CMK (cell line): Measurements from ENCODE around the gene ZNF683.
"Not testable (repeated sequence)": the region's sequence is repeated elsewhere in the genome, so short reads cannot be mapped to it uniquely, and the experiment has no call there.

Experiments used
- DNase-seq: peaks from one replicate; pipeline ENCODE4 v3.0.0-alpha.2; 2010; ENCODE audit warnings: low read depth

ZNF683 gene

GRCh38 chr1:26336477-26337205 lies 35.9 kb downstream of the ZNF683 start:
- no peak for DNase-seq

DNA sequence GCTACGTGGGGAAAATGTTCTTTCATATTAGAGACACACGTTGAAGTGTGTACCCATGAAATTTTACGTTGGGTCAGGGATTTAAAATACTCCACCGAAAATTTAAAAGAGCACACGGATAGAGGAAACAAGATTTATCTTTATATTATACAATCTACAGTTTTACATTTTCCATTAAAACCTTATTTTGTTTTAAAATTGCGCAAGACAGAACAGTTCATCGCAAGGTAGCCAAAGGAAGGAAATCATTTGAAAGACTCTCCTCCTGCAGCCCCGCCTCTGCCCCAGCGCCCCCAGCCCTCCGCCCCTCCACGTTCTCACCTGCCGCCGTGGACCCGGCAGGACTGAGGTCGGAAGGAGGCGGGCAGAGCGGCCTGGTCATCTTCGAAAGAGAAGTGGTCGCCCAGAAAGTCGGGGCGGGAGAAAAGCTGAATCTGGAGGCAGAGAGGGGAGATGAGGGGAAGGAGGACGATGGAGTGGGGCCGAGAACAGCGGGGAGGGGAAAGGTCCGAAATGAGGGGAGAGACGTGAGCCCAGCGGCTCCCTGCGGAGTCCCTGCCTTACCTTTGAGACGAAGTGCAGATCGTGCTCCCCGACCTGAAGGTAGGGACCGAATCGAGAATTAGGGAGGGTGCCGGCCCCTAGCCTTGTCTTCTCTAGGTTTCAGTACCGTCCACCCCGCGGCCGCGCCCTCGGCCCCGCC lies 36.6 kb downstream of the ZNF683 start:
- DNase-seq: no peak

- not testable (repeated sequence) for DNase-seq
Measured at GRCh38 chr1:26333312-26333711, 39.2 kb downstream of the ZNF683 start.

GRCh38 chr1:26330276-26330675 lies 42.3 kb downstream of the ZNF683 start:
- no peak for DNase-seq

DNA sequence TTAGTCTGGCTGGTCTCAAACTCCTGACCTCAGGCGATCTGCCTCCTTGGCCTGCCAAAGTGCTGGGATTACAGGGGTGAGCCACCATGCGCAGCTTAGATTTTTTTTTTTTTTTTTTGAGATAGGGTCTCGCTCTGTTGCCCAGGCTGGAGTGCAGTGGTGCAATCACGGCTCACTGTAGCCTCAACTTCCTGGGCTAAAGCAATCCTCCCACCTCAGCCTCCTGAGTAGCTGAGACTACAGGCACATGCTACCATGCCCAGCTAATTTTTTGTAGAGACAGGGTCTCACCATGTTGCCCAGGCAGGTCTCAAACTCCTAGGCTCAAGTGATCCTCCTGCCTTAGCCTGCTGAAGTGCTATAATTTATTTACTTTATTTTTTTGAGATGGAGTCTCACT lies 43.2 kb downstream of the ZNF683 start:
- DNase-seq: not testable (repeated sequence)

- DNase-seq: no peak
Measured at GRCh38 chr1:26328597-26328996, 44.0 kb downstream of the ZNF683 start.

DNA sequence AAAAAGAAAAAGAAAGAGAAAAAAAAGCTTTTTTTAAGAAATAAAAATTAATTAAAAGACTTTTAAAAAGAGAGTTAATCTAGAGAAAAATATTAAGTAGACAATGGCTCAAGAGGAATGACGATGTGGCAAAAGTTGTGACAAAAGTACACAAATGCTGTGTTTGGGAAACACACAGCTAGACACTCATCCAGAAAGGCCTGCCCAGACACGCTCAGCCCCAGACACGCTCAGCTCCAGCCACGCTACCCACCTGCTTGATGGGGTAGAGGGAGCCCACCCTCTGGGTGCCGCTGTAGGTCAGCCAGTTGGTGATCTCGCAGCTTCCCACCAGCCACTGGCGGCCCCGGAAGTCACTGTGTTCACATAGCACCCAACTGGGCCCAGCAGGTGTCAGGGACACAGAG lies 44.6 kb downstream of the ZNF683 start:
- DNase-seq: no peak

GRCh38 chr1:26324550-26324949 lies 48.0 kb downstream of the ZNF683 start:
- no peak for DNase-seq

DNA sequence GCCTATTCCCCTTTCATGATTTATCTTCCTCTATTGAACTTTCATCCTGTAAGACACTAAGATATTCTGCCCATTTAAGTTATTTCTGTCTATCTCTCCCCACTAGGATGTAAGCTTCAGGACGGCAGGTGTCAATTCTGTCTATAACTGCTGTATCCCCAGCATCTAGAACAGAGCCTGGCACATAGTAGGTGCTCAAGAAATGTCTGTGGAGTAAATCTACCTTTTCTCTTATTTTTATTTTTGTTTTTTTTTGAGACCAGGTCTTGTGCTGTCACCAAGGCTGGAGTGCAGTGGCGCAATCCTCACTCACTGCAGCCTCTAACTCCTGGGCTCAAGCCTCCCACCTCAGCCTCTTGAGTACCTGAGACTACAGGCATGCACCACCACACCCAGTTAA lies 49.2 kb downstream of the ZNF683 start:
- no peak for DNase-seq

DNA sequence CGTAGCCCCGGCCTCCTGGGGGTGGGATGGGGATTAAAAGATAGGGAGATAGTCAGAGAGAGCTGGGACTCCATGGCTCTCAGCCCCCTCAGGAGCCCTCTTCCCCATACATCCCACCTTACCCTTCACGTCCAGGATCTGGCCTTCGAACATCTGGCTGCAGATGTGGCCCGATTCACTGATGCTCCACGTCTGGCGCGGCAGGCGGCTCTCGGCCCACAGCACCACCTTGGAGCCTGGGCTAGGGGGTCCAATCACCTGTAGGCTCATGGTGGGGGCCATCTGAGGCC lies 50.6 kb downstream of the ZNF683 start:
- no peak for DNase-seq

DNA sequence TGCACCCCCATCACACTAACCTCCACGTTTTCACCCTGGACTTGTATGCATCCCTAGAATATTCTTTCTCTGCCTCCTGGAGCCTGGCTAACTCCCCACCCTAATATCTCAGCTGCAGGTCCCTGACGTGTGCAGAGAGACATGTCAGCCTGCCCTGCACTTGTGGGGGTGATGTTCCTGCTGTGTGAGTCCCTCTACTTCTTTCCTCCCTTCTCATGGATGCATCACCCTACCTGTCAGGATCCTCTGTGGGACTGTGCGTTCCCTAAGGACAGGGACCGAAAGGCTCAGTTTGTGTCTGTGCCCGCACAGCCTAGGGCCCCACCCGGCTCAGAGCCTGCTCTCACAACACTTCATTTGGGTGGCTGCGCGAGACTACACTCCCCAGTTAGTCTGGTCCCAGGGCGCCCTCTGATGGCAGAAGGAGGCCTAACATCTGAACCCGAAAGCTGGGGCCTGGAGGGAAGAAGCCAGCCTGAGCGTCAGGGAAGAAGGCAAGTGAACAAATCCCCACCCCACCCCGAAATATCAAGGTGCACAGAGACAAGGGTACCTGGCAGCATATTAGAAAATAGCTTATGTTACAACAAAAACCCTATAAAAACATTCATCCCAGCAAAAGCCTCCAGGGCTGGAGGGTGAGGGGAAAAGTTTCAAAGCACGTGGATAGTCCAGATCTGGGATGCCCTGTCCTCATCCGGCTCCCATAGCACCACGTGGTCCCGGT lies 51.1 kb downstream of the ZNF683 start:
- DNase-seq: peak; percentile 85

- DNase-seq: no peak
Measured at GRCh38 chr1:26320896-26321295, 51.7 kb downstream of the ZNF683 start.

DNA sequence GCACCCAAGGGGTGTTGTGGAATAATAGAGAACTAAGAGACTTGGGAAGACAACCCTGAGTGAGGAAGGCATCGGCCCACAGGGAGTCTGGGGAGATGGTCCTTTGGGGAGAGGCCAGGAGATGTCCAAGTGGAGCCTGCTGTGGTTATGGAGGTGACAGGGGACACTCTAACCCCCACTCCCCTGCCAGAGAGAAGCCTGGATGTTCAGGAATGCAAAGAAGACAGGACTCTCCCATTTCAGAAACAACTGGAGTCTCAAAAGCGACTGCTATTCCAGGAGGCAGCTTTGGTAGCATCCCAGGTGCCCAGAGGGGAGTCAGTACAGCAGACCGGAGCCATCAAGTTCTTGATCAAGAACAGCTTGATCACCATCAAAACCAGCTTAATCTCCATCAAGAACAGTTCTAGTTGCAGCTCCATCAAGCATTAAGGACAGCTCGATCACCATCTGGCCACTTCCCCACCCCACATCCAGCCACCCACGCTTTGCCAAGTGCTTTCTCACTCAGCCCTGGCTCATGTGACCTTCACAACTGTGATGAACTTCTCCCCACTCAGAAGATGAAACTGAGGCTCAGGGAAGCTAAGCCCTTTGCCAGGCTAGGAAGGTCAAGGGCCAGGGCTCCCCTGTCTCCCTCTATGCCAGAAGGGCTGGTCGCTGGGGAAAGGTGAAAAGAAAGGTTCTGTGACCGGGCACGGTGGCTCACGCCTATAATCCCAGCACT lies 54.0 kb downstream of the ZNF683 start:
- no peak for DNase-seq

DNA sequence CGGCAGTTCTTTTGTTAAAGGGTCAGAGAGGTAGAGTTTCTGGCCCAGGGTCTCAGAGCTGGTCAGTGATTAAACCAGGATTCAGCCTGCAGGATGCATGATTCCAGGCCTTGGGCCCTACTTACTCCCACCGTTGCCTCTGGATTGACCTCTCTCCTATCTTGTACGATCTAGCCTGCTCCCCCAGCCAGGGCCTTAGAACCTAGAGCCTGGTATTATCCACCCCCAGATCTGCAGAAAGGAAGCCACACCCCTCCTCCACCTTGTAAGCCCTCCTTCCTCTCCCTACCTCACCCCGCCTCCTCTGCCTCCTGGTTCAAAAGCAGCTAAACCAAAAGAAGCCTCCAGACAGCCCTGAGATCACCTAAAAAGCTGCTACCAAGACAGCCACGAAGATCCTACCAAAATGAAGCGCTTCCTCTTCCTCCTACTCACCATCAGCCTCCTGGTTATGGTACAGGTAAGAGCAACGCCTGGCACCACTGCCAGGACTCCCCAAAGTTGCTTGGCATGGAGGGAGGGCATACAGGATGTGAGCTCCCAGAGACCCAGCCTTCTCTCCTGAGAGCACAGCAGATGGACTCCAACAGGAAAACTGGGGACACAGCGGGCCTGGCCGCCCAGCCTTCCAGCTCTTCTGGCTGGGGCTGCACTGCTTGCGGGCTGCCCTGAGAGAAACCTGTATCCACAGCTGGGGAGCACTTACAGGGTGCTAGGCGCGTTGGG lies 54.8 kb downstream of the ZNF683 start, which contains the start of gene CD52:
Gene CD52, plus strand, starts transcription at position 347 of the 726 bp plus-strand sequence. Its CDS starts 60 bp downstream, at position 407.
- DNase-seq: peak; percentile 95

DNA sequence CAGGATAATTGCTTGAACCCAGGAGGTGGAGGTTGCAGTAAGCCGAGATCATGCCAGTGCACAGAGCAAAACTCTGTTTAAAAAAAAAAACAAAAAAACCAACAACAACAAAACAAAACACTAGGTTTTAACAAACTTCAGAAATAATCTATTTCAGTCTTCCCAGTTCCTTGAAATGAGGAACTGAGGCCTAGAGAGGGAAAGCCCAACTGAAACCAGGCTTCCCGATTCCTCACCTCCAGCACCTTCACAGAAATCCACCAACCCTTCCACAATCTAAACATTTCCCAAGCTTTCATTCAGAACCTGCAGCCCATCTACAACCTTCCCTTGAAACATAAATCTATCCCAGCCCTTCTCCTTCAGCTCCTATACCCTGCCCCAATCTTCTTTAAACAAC lies 55.4 kb downstream of the ZNF683 start:
- no peak for DNase-seq

- no peak for DNase-seq
Measured at GRCh38 chr1:26315874-26316850, 56.4 kb downstream of the ZNF683 start.

DNA sequence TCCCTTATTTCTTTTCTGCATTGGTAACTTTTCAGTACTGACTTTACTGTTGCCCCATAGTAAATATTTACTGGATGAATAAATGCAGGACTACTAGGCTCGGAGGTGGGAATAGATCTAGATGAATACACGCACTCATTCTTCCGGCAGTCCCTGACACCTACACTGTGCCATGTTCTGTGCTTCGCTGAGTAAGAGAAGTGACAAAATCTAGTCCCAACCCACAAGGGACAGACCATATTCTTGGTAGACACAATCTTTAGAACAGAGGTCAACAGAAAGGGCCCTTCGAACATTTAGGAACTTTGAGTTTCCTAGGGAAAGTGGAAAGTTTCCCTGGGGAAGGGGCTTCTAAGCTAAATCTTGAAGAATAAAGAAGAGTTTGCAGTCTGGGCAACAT lies 58.0 kb downstream of the ZNF683 start:
- DNase-seq: no peak
